Stimulated activated CD4-positive, alpha-beta T cell treated with anti-CD3 and anti-CD28 coated beads, Interleukin-15, amount 100 ng/mL, for 1 hour (primary cell): ENCODE data around the gene RNF183.
"Not testable (repeated sequence)": the region's sequence is repeated elsewhere in the genome, so short reads cannot be mapped to it uniquely, and the experiment has no call there.

Experiments used
- DNase-seq, 2 donors: peaks; one replicate each; pipeline ENCODE4 v3.0.0-alpha.2; 2020; ENCODE audit warnings: low read depth in 1 of 2, low spot score in 1 of 2

Gene RNF183

GRCh38 chr9:113317777-113318176 is 14.6 kb upstream of the RNF183 start:
- no peak for DNase-seq

- DNase-seq: no peak
Observed at GRCh38 chr9:113316030-113316429, 12.9 kb upstream of the RNF183 start.

- no peak for DNase-seq
Observed at GRCh38 chr9:113315231-113315630, 12.1 kb upstream of the RNF183 start.

GRCh38 chr9:113313261-113313660 is 10.1 kb upstream of the RNF183 start:
- no peak for DNase-seq

GRCh38 chr9:113311961-113312360 is 8.8 kb upstream of the RNF183 start:
- DNase-seq: no peak

GRCh38 chr9:113310538-113310937 is 7.4 kb upstream of the RNF183 start:
- no peak for DNase-seq

GRCh38 chr9:113309204-113309813 is 6.1 kb upstream of the RNF183 start:
- DNase-seq: no peak

- no peak for DNase-seq
Observed at GRCh38 chr9:113307396-113307975, 4.3 kb upstream of the RNF183 start.

- no peak for DNase-seq
Observed at GRCh38 chr9:113306566-113306965, 3.4 kb upstream of the RNF183 start.

- DNase-seq: no peak
Observed at GRCh38 chr9:113301548-113301947, 1.6 kb downstream of the RNF183 start.

- DNase-seq: no peak
Observed at GRCh38 chr9:113299800-113300292, 3.3 kb downstream of the RNF183 start.

- no peak for DNase-seq
Observed at GRCh38 chr9:113298924-113299770, 4.0 kb downstream of the RNF183 start.

GRCh38 chr9:113298311-113298710 is 4.9 kb downstream of the RNF183 start:
- DNase-seq: no peak

- no peak for DNase-seq
Observed at GRCh38 chr9:113296796-113297558, 6.2 kb downstream of the RNF183 start.

- DNase-seq: not testable (repeated sequence)
Observed at GRCh38 chr9:113296247-113296646, 6.9 kb downstream of the RNF183 start.

- no peak for DNase-seq
Observed at GRCh38 chr9:113293285-113293878, 9.8 kb downstream of the RNF183 start.

- DNase-seq: no peak
Observed at GRCh38 chr9:113290052-113290607, 13.0 kb downstream of the RNF183 start.

GRCh38 chr9:113289091-113289490 is 14.1 kb downstream of the RNF183 start:
- no peak for DNase-seq

- no peak for DNase-seq
Observed at GRCh38 chr9:113281356-113281755, 21.8 kb downstream of the RNF183 start.

GRCh38 chr9:113278840-113279239 is 24.3 kb downstream of the RNF183 start:
- DNase-seq: no peak
